NB4 (cell line): Measurements from ENCODE around the gene CCDC71.

ENCODE experiments used
- CTCF ChIP-seq: IDR thresholded peaks from one replicate; pipeline ENCODE4 v1.5.1; 2012; ENCODE audit warnings: low read depth, low read length
- MAX ChIP-seq: IDR thresholded peaks from 2 replicates; pipeline ENCODE4 v1.6.1; 2011; ENCODE audit warnings: low read depth, low read length
- MYC ChIP-seq: IDR thresholded peaks from 2 replicates; pipeline ENCODE4 v1.6.1; 2011; ENCODE audit warnings: low read depth, low read length
- POLR2A ChIP-seq: IDR thresholded peaks from 2 replicates; pipeline ENCODE4 v1.6.1; 2011; ENCODE audit warnings: mild to moderate bottlenecking; ENCODE audit not compliant: insufficient read length; ENCODE audit errors: extremely low read depth

- no peak for TF ChIP-seq CTCF
- no peak for TF ChIP-seq POLR2A
- no peak for TF ChIP-seq MAX
- no peak for TF ChIP-seq MYC
These were observed 32.7 kb downstream of the CCDC71 start for GRCh38 chr3:49133226-49133951.
